Smooth muscle cell (in vitro differentiated cells): ENCODE data around the gene MVB12B. TPM values are rescaled to one million over a fixed set of nuclear protein-coding genes. Genes with fewer than 3 reads are reported as not detected.

ENCODE experiments used
- DNase-seq: peaks from one replicate; lab custom pipeline; 2025; ENCODE audit not compliant: unreplicated experiment; lab: John Stamatoyannopoulos, UW
- H2AFZ ChIP-seq: fragments of 200-600 bp; sonication (generic); 2 replicates; pipeline ENCODE4 v1.6.0; 2016; ENCODE audit warnings: antibody characterized with exemption, low read depth, mild to moderate bottlenecking
- H3F3A ChIP-seq: fragments of 200-600 bp; sonication (generic); 2 replicates; pipeline ENCODE4 v1.6.0; 2017; ENCODE audit warnings: antibody characterized with exemption, low read depth
- H3K27ac ChIP-seq: fragments of 200-600 bp; sonication (generic); 2 replicates; pipeline ENCODE4 v1.5.1; 2016; ENCODE audit warnings: low read depth, mild to moderate bottlenecking
- H3K27me3 ChIP-seq: fragments of 200-600 bp; sonication (generic); 2 replicates; pipeline ENCODE4 v1.6.1; 2016; ENCODE audit warnings: low read depth, mild to moderate bottlenecking
- H3K36me3 ChIP-seq: fragments of 200-600 bp; sonication (generic); 2 replicates; pipeline ENCODE4 v1.5.1; 2016; ENCODE audit warnings: low read depth
- H3K4me1 ChIP-seq: fragments of 200-600 bp; sonication (generic); 2 replicates; pipeline ENCODE4 v1.5.1; 2016; ENCODE audit warnings: low read depth
- H3K4me2 ChIP-seq: fragments of 200-600 bp; sonication (generic); 2 replicates; pipeline ENCODE4 v1.6.0; 2016; ENCODE audit warnings: mild to moderate bottlenecking
- H3K4me3 ChIP-seq: fragments of 200-600 bp; sonication (generic); 2 replicates; pipeline ENCODE4 v1.5.1; 2016; ENCODE audit warnings: mild to moderate bottlenecking
- H3K79me2 ChIP-seq: fragments of 200-600 bp; sonication (generic); 2 replicates; pipeline ENCODE4 v1.6.0; 2016; ENCODE audit warnings: low read depth, mild to moderate bottlenecking
- H3K9ac ChIP-seq: fragments of 200-600 bp; sonication (generic); 2 replicates; pipeline ENCODE4 v1.6.0; 2016; ENCODE audit warnings: low read depth
- H3K9me3 ChIP-seq: fragments of 200-600 bp; sonication (generic); replicated peaks from 2 replicates; pipeline ENCODE4 v1.5.1; 2016; ENCODE audit warnings: low read depth
- H4K20me1 ChIP-seq: fragments of 200-600 bp; sonication (generic); 2 replicates; pipeline ENCODE4 v1.6.0; 2016; ENCODE audit warnings: low read depth
- CTCF ChIP-seq: fragments of 200-600 bp; sonication (generic); IDR thresholded peaks from 2 replicates; pipeline ENCODE4 v1.5.1; 2017; ENCODE audit warnings: borderline replicate concordance, mild to moderate bottlenecking, antibody characterized with exemption; ENCODE audit not compliant: insufficient read depth, poor library complexity, severe bottlenecking
- WGBS: methylation state at CpG from one replicate; pipeline ENCODE4 v1.1.7; 2016; ENCODE audit warnings: low lambda C conversion rate; 5-methylcytosine and 5-hydroxymethylcytosine counted together
- polyA plus RNA-seq: library from polyadenylated mRNA; unstranded; fragments of >200 nt; fragmentation: Nextera tagmentation; extraction: Ambion mirVana; gene quantifications from 2 replicates; pipeline ENCODE4 v1.2.1, GENCODE V29; 2016
- total RNA-seq: library from RNA; depleted of rRNA; stranded (reverse); fragments of >200 nt; gene quantifications from 2 replicates; pipeline ENCODE4 v1.2.3, GENCODE V29; 2014

The MVB12B gene
- total and polyA plus RNA-seq, 2 experiments from 2014 or later: 4.3 to 5.4 TPM

DNA sequence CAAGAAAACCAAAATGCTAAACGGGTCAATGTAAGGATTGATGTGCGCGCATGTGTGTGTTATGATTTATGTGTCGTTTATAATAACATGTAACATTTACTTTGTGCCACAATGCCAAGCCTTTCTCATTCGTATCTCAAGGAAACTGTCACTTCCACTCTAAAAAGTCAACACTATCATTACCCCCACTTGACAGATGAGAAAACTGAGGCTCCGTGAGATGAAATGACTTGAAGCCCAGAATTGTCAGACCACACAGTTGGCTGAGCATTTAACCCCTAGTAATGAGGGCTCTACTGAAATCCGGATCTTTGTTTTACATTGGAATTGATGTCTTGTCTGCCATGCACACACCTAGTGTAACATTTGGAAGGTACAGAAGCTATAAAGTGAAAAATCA, 192.1 kb downstream of the MVB12B start:
- Histone ChIP-seq H4K20me1 (no peaks in the 10 kb centered on the region), H2AFZ (no peak overlapping the region), H3K4me3 (no peak overlapping the region), H3K36me3 (no peaks in the 10 kb centered on the region), H3K27me3 (peaks cover 11% of the 10 kb centered on the region), H3K79me2 (no peaks in the 10 kb centered on the region), H3K9me3 (no peaks in the 10 kb centered on the region), H3K4me1 (peaks cover 34% of the 10 kb centered on the region), H3K4me2 (no peak overlapping the region), H3F3A (peaks cover 8% of the 10 kb centered on the region), H3K27ac (no peak overlapping the region), H3K9ac (no peak overlapping the region)
- 97% methylated on average over 7 of the region's 7 CpGs for WGBS
- no peak for DNase-seq
- TF ChIP-seq CTCF: no peak

GRCh38 chr9:126519660-126520420, 193.2 kb downstream of the MVB12B start:
- Histone ChIP-seq H3F3A (peaks cover 8% of the 10 kb centered on the region), H3K79me2 (no peaks in the 10 kb centered on the region), H3K27me3 (peaks cover 11% of the 10 kb centered on the region), H4K20me1 (no peaks in the 10 kb centered on the region), H2AFZ (no peak overlapping the region), H3K4me1 (peaks cover 34% of the 10 kb centered on the region), H3K9me3 (no peaks in the 10 kb centered on the region), H3K9ac (no peak overlapping the region), H3K4me2 (no peak overlapping the region), H3K36me3 (no peaks in the 10 kb centered on the region), H3K4me3 (no peak overlapping the region), H3K27ac (no peak overlapping the region)
- no peak for DNase-seq
- no peak for TF ChIP-seq CTCF
- WGBS: 83% methylated on average over 22 of the region's 22 CpGs

DNA sequence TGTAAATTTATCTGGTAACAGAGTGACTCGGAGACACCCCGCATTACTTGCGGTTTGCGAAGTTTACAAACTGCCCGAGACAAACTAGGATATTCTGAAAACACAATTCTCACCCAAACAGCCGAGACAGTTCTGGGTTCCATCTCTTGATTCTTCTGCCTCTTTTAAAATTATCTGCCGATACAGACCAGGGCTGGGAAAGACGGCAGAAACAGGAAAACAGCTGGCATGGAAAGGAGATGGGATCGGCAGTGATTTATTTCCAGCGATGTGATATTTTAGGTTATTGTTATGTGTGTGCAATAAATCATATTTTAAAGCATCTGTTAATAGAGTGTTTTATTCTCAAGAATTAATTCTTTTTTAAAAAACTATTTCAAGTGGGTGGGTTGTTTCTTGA, 193.8 kb downstream of the MVB12B start:
- Histone ChIP-seq H3K36me3 (no peaks in the 10 kb centered on the region), H4K20me1 (no peaks in the 10 kb centered on the region), H3K9ac (no peak overlapping the region), H3K79me2 (no peaks in the 10 kb centered on the region), H3F3A (peaks cover 8% of the 10 kb centered on the region), H3K4me3 (no peak overlapping the region), H3K9me3 (no peaks in the 10 kb centered on the region), H3K27ac (no peak overlapping the region), H2AFZ (no peak overlapping the region), H3K27me3 (peaks cover 11% of the 10 kb centered on the region), H3K4me1 (peaks cover 34% of the 10 kb centered on the region), H3K4me2 (no peak overlapping the region)
- no peak for TF ChIP-seq CTCF
- DNase-seq: no peak
- 47% methylated on average over 10 of the region's 10 CpGs for WGBS

DNA sequence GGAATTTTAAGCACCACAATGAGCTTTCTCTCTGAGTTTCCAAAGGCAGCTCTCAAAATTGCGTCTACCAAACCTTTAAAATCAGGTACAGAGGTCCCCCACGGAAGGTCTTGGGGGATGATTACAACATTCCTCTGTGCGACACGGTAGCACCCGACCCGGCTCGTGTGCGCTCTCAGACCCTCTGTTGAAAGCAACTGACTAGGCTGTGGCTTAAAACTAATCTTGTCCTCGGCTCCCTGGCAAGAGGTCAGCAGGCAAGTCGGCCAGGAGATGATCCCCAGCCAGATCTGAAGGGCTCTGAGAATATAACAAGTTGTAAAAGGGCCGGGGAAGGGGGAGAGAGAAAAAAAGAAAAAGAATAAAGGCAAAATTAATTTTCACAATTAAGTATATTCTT, 194.5 kb downstream of the MVB12B start:
- no peak overlapping the region for H2AFZ ChIP-seq
- H3K79me2 ChIP-seq: no peaks in the 10 kb centered on the region
- peaks cover 11% of the 10 kb centered on the region for H3K27me3 ChIP-seq
- H3K27ac ChIP-seq: no peak overlapping the region
- H3F3A ChIP-seq: peaks cover 8% of the 10 kb centered on the region
- no peak for DNase-seq
- peak overlapping the region; percentile 69 for H3K4me2 ChIP-seq
- H3K9me3 ChIP-seq: no peaks in the 10 kb centered on the region
- no peak for TF ChIP-seq CTCF
- WGBS: 26% methylated on average over 11 of the region's 11 CpGs
- H4K20me1 ChIP-seq: no peaks in the 10 kb centered on the region
- no peaks in the 10 kb centered on the region for H3K36me3 ChIP-seq
- no peak overlapping the region for H3K9ac ChIP-seq
- H3K4me1 ChIP-seq: peaks cover 34% of the 10 kb centered on the region
- no peak overlapping the region for H3K4me3 ChIP-seq
